HT1080 (cell line): ENCODE results near the gene LTBP1. TPM values are rescaled to one million over a fixed set of nuclear protein-coding genes. Genes with fewer than 3 reads are reported as not detected.
A peak's percentile ranks its signal among the peaks of the same experiment; 100 is the strongest.

ENCODE experiments used
- DNase-seq: peaks from one replicate; pipeline ENCODE4 v3.0.0-alpha.2; 2015; ENCODE audit warnings: low read depth
- total RNA-seq: library from RNA; depleted of rRNA; stranded (reverse); fragments of >200 nt; shearing (Covaris generic); gene quantifications from 2 replicates; pipeline ENCODE4 v1.2.3, GENCODE V29; 2014

Gene LTBP1
- total RNA-seq, 1 experiment from 2014 or later = 40.5 TPM

DNA sequence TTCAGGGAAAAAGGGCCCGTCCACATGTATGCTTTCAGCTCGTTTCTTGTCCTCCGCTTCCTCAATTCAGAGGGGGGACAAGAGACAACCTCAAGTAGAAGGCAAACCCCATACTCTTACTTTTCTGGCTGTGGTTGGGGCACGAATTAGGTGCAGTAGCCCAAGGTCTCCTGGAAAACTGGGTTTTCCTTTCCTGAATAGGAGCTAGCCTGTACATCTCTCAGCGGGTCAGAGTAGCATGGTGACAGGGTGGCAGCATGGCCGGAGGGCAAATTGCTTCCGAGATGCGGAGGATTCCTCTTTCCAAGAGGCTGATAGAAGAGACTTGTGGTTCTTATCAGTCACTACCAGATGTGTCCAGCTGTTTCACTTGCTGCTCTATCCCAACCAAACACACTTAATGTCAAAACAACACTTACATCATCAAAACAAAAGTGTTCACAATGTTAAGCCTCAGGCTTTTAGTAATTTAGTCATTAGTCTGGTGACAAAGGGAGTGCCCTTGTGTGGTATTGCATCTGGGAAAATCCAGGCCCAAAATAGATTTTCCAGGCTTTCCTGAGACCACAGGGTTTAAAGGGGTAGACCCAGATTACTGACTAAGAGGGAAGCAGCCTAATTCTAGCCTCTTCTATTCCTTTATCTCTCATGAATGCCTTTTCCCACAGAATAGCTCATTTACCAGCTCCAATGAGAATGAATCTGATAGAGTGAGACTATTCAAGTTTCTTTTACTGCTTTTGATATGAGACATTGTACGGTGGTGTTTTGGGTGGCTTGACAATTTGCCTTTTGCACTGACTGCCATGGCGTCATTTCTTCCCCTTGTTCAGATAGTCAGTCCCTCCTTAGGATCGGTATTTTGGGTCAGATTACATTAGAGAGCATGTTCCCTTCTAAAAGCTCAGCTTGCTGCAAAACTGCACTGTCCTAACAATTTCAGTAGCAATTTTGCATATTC lies 162.0 kb downstream of the LTBP1 start:
- no peak for DNase-seq

DNA sequence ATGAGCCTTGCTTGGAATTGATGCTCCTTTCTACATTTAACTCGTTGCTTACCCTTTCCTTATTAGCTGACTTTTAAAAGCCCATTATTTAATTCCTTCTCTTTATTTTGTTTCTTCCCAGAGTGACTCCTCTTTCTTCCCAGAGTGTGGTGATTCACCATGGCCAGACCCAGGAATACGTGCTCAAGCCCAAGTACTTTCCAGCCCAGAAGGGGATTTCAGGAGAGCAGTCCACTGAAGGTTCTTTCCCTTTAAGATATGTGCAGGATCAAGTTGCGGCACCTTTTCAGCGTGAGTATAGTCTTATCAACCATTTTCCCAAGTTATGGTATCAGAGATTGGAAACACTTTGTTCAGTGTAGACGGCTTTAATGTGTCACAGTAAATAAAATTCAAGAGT lies 163.7 kb downstream of the LTBP1 start:
- DNase-seq = no peak

GRCh38 chr2:33111002-33111446 lies 164.3 kb downstream of the LTBP1 start:
- DNase-seq = no peak

GRCh38 chr2:33115196-33115595 lies 168.4 kb downstream of the LTBP1 start:
- DNase-seq = no peak

DNA sequence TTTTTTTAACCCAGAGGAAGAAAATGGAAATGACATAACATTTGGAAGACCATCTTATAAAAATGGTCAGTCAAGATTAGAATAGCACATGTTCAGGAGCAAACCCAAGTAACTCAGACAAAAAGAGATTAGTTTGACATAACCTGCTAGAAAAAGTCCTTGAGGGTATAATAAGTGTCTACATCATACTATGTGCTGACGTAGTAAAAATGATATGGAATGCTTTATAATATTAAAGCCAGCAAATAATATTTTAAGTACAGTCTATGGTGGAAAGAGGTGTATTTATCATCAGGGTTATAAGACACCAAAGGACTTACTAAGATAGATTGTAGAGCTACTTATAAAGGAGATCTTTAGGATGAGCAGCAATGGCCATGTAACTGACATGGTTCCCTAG lies 169.0 kb downstream of the LTBP1 start:
- no peak for DNase-seq

DNA sequence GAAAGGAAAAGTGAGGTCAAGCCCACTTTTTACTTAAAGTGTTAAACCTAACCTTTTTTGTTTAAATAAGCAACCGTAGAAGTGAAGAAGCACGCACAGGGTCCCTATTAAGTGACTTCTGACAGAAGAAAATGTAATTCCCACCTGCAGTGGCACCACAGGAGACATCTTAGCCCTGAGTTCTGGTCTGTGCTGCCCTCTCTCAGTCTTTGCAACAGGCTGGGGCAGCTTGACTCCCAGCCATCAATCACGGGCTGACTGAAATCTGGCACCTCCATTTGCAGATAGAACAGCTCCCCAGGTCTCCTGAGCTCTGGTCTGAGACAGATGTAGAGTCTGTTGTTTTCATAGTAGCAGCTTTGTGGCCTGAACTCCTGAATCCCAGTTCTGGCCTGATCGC lies 170.0 kb downstream of the LTBP1 start:
- no peak for DNase-seq

GRCh38 chr2:33118651-33119050 lies 171.9 kb downstream of the LTBP1 start:
- no peak for DNase-seq

DNA sequence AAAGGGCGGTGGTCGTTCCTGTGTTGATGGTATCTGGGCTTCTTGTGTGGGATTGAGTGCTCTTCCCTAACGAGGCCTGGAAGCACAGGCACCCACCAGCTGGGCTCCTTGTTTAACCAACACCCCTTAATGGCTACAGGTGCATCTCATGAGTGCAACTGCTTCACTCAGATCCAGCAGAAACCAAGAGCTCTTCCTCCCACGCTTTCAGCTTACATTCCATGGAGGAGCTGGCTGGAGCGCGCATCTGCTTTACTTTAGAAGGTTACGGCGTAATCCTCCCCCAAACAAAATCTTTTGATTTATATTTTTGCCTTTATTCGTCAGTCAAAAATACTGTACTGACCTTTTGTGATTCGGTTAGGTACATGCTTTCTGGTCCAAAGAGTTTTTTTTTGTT lies 174.7 kb downstream of the LTBP1 start:
- no peak for DNase-seq

GRCh38 chr2:33121925-33122324 lies 175.2 kb downstream of the LTBP1 start:
- no peak for DNase-seq

DNA sequence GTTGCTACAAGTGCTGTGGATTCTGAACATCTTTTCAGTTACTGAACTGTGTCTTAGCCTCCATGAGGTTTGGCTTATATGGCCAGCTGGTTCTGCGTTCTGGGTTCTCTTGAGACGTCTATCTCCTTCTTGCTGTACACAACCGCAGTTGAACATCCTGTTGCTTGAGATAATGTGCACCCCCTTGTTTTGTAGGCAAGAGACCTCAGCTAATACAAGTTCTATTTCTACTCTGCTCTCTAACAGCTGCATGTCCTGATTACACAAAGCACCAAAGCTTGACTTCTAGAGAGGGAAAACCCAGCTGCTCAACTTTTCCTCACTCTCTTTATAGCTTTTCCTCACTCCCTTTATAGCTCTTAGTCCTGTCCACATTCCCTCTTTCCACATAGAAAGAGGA lies 176.0 kb downstream of the LTBP1 start:
- DNase-seq = no peak

- DNase-seq = no peak
Observed at GRCh38 chr2:33123216-33123615, 176.5 kb downstream of the LTBP1 start.

GRCh38 chr2:33126552-33126951 lies 179.8 kb downstream of the LTBP1 start:
- no peak for DNase-seq

GRCh38 chr2:33126958-33127357 lies 180.2 kb downstream of the LTBP1 start:
- DNase-seq = peak; percentile 48

DNA sequence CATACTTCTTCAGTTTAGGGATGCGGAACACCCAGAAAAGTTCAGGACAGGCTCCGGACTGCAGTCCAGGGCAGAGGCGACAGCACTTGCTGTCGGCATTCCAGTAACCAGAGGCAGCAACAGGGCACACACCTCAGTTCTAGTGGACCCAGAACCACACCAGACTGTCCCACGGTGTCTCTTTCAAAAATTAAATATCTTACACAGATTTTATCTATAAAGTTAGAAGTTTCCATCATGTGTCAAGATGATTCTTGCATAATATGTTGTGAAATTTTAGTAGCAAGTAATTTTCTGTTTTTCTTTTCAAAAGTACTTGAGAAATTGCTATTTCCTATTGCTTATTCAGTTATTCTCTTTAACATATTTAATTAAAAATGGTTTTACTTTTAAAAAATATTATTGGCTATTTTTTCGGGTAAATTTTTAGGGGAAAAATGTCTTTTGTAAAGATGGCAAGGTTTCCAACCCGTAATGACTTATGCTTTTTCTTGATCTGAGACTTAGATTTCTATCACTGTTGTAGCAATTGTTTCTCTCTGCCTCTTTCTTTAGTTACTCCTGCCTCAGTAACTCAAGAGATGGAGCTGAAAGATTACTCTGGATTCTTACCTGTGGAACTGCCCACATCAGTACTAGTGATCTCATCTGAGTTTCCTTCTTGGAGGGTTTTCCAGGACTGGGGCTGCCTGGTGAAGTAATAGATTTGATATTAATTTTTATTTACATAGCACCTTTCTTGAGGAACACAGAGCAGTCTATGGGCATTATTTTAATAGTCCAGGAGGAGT lies 182.7 kb downstream of the LTBP1 start:
- DNase-seq = no peak

DNA sequence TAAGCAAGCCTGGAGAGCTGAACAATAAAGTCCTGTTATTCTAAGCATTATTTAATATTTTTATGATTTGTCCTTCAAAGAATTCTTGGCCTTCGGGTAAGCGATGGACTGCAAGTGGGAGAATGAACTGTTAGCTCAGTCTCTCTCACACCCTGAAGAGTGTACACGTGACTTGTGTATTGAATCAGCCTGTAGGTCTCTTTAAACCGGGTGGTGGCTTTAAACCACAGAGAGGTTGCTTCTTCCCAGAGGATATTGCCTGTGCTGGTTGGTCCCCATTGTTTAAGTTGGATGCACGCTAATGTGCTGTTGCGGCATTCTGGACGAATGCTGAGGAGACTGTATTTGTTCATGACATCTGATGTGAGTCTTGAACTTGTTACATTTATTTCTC lies 183.3 kb downstream of the LTBP1 start:
- no peak for DNase-seq

DNA sequence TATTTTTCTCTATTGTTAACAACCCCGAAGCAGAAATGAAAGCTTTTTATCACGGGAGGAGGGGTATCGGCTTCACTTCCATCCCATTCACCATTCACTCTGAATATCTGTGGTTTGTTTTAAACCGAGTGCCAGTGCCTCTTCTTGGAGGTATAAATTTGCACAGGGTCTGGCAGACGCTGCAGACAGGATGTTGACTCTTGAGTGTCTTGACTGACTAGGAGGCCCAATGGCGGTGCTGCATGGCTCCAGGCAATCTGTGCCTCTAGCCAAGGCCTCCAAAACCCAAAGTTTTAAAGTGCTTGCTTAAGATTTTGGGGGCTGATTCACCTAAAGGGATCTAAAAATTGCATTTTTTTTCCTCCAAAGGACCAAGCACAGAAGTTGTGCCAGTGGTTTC lies 183.8 kb downstream of the LTBP1 start:
- DNase-seq = no peak

DNA sequence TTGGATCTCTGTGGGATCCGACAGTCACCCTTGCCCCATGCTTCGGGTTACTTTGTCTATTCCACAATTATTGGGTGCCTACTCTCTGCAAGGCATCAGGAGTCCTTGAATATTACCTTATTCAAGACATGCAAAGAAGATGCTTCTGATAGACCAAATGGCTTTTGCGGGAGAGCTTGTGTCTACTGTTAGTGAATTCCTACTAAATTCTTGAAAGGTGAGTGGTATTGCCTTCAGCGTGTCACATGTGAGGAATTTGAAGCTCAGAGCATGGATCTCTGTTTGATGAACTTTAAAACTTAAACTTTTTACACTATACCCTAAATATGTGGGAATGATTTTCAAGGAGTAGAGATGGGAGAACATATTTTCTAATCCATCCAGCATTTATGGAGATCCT lies 184.4 kb downstream of the LTBP1 start:
- peak; percentile 24 for DNase-seq

GRCh38 chr2:33131749-33132148 lies 185.0 kb downstream of the LTBP1 start:
- DNase-seq = no peak

- DNase-seq = no peak
Observed at GRCh38 chr2:33133454-33133952, 186.8 kb downstream of the LTBP1 start.

DNA sequence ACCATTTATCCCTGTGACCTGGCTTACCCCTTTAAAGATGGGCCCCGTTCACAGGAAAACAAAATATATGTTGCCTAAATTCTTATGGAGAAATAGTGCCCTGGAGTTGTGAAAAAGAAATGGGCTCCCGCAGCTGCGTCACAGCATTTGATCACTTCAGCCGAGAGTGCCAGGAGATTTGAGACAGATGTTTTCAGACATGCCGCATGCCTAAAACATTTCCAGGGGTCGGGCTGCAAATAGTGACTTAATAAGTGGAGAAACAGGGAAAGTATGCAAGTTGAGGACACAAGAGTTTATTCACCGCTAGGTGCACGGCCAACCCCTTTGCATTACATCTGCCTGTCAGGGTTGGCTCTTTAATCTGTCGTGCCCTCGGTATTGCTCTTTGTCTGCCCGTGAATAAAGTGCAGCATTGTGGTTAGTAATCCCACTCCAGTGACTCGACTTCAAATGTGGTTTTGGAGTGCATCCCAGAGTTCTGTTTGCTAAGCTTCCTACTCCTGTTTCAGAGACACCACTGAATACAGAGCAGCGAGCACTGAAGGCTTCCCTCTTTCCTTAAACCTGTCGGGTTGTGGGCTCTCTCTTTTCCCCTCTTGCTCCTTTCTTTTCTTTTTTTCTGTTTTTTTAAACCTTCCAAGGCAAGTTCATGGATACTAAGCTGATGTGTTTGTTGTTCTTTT lies 187.5 kb downstream of the LTBP1 start:
- peak; percentile 98 for DNase-seq

GRCh38 chr2:33134791-33135560 lies 188.2 kb downstream of the LTBP1 start:
- DNase-seq = no peak
